Gastroesophageal sphincter (tissue), 3 donors: ENCODE data around the gene CYLD.

Experiments
- CTCF ChIP-seq, 4 experiments: fragments of 200-600 bp in 2 of 4; fragments of 450-650 bp in 2 of 4; sonication (generic) in 1 of 4; IDR thresholded peaks; one replicate each; pipeline ENCODE4 v1.5.1; 2017 to 2019; ENCODE audit warnings: antibody characterized with exemption in 4 of 4, mild to moderate bottlenecking in 2 of 4, moderate library complexity in 2 of 4
- EP300 ChIP-seq: sonication (generic); formaldehyde crosslinking; IDR thresholded peaks from one replicate; pipeline ENCODE4 v1.6.1; 2017; ENCODE audit warnings: antibody characterized with exemption, mild to moderate bottlenecking
- POLR2A ChIP-seq, 2 donors: fragments of 450-650 bp; IDR thresholded peaks; one replicate each; pipeline ENCODE4 v1.6.1; 2017; ENCODE audit warnings: antibody characterized with exemption in 2 of 2, mild to moderate bottlenecking in 2 of 2, moderate library complexity in 1 of 2
- POLR2AphosphoS5 ChIP-seq: sonication (generic); formaldehyde crosslinking; IDR thresholded peaks from one replicate; pipeline ENCODE4 v1.6.1; 2017; ENCODE audit warnings: antibody characterized with exemption

- TF ChIP-seq CTCF (IDR thresholded peaks at IDR 0.05) (no peak), EP300 (no peak), POLR2A (IDR thresholded peaks at IDR 0.05) (no peak), POLR2AphosphoS5 (no peak)
These were observed 4.1 kb downstream of the CYLD start for GRCh38 chr16:50745940-50746339.
